C1 segment of cervical spinal cord (tissue), 14 donors: ENCODE data around the gene IFI6.
"Not testable (repeated sequence)": the region's sequence is repeated elsewhere in the genome, so short reads cannot be mapped to it uniquely, and the experiment has no call there.

Experiments
- DNase-seq, 14 donors: peaks; one replicate each; lab custom pipeline; 2025; lab: John Stamatoyannopoulos, UW

The IFI6 gene

DNA sequence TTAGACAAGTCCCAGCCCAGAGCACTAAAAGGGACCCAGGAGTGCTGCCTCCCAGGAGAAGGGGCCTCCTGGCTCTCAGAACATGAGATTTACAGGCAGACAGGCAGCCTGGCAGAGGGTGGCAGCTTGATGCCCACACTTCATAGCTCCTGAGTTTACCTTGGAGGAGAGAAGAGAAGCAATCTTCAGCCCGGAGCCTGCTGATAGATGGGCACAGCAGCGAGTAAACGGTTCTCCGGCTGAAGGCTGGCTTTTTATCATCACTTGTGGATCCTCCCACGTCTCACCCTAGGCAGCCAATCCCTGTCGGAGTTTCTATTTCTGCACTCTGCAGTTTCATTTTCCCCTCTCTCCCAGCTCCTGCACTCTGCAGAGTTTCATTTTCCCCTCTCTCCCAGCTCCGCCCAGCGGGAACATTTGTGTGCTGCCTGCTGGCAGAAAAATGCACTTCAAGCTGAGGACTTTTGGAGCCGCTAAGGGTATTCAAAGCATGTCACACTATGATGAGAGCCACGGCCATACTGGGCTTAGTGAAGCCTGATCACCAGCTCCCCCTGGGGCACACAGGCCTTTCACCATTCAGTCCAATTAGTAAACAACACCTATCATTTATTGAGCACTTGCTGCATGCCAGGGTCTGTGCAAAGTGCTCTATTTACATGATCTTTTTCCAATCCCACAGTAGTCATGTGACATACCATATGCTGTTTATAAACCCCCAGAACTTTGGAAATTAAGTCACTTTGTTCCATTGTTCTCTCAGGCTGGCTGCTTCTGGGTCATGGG, at the start of gene IFI6:
Gene IFI6 (minus strand): TSS at position 229 of the 786 bp plus-strand sequence. CDS start 2,878 bp downstream, outside the sequence.
- peak; percentile 18 to 96 (median 84) for DNase-seq

GRCh38 chr1:27719286-27720251, 47.6 kb upstream of the IFI6 start:
- no peak for DNase-seq

GRCh38 chr1:27716262-27716895, 44.4 kb upstream of the IFI6 start:
- no peak for DNase-seq

DNA sequence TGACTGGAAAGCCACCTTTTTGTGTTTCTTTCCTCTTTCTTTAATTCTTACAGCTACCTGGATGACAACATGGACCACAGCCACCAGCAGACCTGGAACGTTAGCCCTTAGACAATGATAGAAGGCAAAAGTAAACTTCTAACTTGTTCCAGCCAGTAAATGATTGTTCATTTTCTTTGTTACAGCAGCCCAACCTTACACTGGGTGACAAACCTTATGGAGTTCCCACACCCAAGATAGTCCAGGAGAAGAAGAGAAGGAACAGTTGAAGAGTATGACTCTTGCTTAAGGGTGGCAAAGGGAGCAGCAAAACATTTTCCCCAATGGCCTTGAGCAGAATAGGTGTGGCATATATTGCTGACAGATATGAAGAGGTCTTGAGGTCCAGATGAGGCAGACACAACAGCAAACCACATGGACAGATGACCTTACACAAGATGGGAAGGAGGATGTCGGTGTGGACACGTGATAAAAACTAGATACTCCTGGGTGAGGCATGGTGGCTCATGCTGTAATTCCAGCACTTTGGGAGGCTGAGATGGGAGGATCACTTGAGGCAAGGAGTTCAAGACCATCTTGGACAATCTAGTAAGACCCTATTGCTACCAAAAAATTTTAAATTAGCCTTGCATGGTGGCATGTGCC, 42.0 kb upstream of the IFI6 start:
- DNase-seq, result no peak

DNA sequence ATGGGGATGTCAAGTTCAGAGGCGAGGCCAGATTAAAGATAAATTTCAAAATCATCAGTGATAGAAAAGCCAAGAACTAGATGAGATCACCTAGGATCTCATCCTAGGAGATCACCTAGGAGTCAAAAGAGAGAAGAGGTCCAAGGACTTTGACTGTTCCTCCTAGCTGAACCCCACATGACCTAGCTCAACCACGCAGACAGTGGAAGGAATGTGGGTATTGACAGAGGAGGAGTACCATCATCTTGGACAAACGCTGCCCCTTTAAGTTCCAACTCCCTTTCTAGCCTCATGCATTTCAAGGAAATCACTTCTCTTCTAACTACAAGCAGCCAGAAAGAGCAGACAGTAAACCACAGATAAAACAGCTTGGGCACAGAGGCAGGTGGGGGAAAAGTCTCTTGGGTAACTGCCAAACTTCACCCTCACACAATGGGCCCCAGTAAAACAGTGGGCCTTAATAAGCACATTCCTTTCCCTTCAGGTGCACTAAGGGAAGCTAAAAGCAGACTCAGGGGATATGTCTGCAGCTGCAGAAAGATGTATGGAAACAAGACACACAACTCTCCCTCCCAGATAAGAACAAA, 41.2 kb upstream of the IFI6 start:
- DNase-seq, result no peak

DNA sequence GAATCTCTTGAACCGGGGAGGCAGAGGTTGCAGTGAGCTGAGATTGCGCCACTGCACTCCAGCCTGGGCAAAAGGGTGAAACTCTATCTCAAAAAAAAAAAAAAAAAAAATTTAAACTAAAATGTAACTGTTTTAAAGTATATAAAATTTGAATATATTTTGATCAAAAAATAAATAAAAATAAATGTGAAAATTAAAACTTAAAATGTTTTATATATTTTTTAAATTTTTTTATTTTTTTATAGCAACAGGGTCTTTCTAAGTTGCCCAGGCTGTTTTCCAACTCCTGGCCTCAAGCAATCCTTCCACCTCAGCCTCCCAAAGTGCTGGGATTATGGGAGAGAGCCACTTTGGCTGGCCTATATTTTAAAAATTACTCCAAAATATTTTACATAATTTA, 38.6 kb upstream of the IFI6 start:
- DNase-seq, result no peak

DNA sequence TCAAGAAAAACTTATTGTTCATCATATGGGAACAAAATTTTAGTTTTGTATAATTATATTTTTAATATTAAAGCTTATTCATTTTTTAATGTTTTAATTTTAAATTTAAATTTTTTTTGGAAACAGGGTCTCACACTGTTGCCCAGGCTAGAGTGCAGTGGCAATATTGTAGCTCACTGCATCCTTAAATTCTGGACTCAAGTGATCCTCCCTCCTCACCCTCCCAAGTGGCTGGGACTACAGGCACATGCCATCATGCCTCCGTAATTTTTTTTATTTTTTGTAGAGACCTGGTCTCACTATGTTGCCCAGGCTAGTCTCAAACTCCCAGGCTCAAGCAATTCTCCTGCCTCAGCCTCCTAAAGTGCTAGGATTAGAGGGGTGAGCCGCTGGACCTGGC, 33.6 kb upstream of the IFI6 start:
- DNase-seq, result no peak

GRCh38 chr1:27704958-27705357, 33.0 kb upstream of the IFI6 start:
- no peak for DNase-seq

GRCh38 chr1:27696835-27697234, 24.8 kb upstream of the IFI6 start:
- not testable (repeated sequence) for DNase-seq

GRCh38 chr1:27690183-27690582, 18.2 kb upstream of the IFI6 start:
- DNase-seq, result no peak

DNA sequence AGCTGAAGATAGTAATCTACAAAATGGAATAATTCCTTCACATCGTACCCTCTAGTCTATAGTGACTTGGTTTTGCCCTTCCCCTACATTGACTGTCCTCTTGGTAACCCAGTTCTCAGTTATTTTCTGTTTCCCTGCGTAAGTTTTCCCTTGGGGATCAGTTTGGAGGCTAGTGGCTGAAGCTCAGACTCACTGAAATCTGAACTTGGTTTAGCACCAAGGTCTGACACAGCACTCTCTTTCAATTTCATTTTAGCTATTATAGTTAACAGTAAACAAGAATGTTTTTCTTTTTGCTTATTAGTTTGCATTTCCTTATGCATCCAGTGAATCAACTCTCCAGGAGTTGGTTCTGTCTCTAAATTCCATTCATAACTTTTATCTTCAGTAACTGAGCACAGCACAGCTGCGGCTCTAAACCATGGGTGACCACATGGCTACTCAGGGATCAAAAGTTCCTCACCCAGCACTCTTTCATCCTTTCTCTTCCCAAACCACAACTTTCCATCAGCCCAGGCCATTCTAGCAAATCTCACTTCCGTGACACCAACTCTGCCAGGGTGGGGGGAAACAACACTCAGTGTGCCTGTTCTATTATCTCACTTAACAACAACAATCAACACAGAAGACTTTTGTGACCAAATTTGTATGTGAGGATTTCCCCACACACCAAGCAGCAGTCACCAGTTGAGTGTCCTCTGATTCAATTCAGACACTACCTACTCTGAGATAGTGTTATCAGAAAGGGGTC, 17.6 kb upstream of the IFI6 start:
- DNase-seq, result no peak

- no peak for DNase-seq
Observed at GRCh38 chr1:27687906-27688305, 15.9 kb upstream of the IFI6 start.

- DNase-seq, result no peak
Observed at GRCh38 chr1:27686223-27686990, 14.4 kb upstream of the IFI6 start.

GRCh38 chr1:27684176-27684575, 12.2 kb upstream of the IFI6 start:
- no peak for DNase-seq

GRCh38 chr1:27682351-27682944, 10.5 kb upstream of the IFI6 start:
- DNase-seq, result no peak

- DNase-seq, result not testable (repeated sequence)
Observed at GRCh38 chr1:27681580-27681979, 9.6 kb upstream of the IFI6 start.

GRCh38 chr1:27680225-27680791, 8.3 kb upstream of the IFI6 start:
- DNase-seq, result not testable (repeated sequence)

GRCh38 chr1:27678747-27679146, 6.8 kb upstream of the IFI6 start:
- DNase-seq, result no peak

DNA sequence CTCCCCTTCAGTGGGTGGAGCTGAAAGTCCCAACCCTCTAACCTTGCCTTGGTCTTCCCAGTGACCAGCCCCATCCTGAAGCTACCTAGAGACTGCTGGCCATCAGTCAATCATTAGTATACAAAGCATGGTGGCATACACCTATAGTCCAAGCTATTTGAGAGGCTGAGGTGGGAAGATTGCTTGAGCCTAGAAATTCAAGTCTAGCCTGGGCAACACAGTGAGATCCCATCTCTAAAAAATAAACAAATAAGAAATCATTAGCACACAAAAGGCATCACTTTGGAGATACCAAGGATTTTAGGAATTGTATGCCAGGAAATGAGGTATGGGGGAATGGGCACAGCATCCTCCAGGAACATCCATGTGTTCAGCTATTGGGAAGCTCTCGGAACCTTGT, 4.4 kb upstream of the IFI6 start:
- no peak for DNase-seq
